ENCODE data around the gene FBXL17.

The FBXL17 gene

DNA sequence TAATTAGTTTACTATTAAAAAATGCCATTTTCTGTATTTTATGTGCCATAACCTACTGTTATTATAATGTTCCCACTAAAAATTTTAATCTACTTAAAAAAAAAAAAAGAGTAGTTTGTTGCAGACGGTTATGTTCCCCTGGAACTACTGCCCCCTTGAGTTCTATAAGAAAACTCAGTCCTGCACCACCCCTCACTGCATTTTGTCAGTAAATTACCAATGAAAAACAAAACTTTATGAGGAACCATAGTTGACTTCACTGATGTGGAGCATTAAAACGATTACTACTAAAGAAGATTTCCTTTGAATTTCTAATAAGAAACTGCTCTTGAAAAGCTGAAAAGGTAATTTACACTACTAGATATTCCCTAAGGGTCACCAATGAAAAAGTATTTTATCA lies 288.7 kb downstream of the FBXL17 start:
- no peak for DNase-seq (ENCODE audit: low read depth in 2 of 2)

DNA sequence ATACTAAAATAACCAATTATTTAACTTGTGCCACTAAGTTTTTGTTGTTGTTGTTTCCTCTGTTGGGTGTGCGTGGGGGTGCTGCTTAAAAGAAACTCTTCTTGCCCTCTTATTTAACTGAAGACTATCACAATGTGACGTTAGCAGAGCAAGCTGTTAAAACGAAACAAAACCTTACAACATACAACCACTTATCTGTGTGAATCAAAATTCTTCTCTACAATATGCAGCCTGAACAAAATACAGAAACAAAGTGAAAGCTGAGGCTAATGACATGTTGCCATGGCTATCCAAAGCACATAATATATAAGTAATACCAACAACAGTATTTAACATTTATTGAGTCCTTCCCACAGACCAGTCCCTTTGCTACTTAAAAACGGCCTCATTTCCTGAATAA lies 291.0 kb downstream of the FBXL17 start:
- no peak for DNase-seq (ENCODE audit: low read depth in 2 of 2)

DNA sequence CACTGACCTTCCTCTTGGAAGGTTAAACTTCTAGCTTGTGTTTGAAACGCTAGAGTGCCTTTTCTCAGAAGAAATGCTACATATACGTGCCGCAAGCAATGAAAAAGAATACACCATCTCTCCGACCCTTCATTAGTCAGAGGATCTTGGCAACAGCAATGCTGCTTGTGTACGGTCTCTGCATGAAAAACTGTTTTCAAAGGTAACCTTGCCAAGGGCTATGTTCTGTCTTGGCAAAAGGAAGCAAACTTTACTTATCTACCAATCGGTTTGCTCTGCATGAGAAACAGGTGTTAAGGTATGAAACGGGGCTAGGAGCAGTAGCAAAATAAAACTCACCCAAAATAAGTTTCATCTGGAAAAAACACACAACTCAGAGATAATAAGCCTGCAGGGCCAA lies 297.8 kb downstream of the FBXL17 start:
- DNase-seq (ENCODE audit: low read depth in 2 of 2): no peak

DNA sequence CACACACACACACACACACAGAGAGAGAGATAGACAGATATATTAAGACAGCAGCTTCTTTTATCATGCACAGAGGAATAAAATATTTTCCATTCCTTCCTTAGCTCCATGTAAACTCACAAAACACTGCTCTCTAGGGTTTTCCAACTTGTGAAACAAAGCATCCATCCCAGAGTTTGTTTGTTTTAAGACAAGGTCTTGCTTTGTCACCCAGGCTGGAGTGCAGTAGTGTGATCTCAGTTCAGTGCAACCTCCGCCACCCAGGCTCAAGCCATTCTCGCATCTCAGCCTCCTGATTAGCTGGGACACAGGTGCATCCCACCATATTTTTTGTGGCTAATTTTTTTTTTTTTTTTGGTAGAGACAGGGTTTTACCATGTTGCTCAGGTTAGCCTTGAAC lies 298.7 kb downstream of the FBXL17 start:
- no peak for DNase-seq (ENCODE audit: low read depth in 2 of 2)

DNA sequence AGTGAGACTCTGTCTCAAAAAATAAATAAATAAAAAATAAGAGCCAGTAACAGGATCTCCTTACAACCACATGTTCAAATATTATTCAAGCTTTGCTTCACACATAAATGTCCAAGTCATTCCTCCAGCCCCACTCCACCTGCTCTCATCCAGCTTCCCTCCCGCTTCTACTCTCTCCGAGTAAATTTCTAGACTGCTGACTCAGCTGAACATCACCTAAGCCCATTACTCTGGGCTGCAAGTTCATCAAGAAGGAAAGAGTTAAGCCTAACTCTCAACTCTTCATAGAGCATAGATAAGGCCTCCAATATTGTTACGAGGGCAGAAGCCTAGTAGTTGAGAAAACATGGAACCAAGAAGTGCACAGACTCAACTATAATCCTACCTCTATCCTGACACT lies 300.2 kb downstream of the FBXL17 start:
- DNase-seq (ENCODE audit: low read depth in 2 of 2): no peak

DNA sequence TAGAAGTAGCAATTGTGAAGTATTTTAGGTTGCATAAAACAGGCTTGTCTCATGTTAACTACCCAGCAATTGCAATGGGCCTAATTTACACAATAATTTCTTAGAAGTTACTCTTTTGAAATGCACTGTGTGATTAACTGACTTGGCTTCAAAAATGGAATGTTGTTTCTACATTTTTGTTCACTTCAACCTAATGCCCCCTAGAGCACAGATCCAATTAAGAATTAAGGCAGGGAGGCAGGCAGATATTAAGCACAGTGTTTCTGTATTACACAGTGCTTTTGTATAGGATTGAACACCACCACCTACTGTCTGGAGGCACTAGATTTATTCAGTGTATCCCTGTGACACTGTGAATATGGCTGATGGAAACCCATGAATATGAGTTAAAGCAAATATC lies 302.1 kb downstream of the FBXL17 start:
- DNase-seq (ENCODE audit: low read depth in 2 of 2): no peak

DNA sequence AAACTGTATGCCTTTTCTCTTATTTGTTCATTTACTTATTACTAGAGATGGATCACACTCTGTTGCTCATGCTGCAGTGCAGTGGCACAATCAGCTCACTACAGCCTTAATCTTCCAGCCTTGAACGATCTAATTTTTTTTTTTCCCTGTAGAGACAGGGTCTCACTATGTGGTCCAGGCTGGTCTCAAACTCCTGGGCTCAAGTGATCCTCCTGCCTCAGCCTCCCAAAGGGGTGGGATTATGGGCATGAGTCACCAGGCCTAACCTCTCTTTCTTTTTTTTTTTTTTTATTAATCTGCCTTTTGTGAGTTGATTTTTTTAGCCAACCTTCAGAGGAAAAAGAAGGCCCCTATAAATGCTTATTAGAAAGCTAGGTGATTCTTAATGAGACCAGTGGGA lies 303.0 kb downstream of the FBXL17 start:
- no peak for DNase-seq (ENCODE audit: low read depth in 2 of 2)

DNA sequence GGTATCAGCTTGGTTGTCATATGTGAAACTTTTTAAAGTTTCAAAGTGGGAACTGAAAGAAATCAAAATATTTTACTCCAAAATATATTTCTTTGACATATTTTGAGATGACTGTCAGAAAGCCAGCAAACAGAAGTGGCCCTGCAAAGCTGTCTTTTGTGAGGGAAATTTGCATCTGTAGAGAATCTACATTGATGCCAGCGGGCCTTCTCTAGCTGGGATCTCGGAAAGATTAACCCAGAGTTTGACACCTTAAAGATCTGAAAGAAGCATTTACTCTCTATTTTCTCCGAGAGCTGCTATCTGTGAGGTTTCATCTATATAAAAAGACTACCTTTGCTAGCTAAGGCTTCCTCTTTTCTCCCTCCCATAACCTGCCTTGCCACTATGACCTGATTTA lies 303.6 kb downstream of the FBXL17 start:
- no peak for DNase-seq (ENCODE audit: low read depth in 2 of 2)

DNA sequence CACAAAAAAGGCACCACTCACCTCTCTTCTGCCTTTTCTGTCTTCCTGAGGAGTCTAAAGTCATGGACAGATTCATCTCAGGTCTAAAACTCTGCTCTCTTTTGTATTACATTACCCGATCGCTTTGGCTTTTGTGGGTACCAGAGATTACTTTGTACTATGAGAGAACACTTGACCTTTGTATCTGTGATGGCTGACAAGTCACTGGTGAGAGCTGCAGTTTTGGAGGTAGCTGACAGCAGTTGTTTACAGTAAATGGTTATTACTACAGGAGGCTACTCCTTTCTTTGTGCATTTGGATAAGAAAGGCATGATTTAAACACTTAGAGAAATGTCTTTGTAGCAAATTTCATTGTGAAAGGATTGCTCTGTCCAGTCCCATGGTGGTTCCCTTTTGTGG lies 307.3 kb downstream of the FBXL17 start:
- no peak for DNase-seq (ENCODE audit: low read depth in 2 of 2)

DNA sequence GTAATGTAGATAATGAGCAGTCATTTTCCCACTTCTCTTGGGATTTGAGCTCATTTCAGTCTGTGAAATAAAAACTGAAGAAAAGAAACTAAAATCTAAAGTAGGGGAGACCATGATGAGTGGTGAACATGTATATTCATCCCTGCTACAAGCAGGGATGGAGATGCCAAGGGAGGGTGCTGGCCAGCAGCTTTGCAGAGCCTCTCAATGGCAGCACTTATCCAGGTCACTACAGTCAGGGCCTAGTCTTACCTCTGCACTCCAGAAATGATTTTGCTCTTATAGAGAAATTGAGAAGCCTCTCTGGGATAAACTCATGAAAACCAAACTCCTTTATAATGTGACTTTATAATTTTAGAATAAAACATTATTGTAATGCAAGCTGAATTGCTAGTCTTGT lies 317.6 kb downstream of the FBXL17 start:
- DNase-seq (ENCODE audit: low read depth in 2 of 2): no peak

DNA sequence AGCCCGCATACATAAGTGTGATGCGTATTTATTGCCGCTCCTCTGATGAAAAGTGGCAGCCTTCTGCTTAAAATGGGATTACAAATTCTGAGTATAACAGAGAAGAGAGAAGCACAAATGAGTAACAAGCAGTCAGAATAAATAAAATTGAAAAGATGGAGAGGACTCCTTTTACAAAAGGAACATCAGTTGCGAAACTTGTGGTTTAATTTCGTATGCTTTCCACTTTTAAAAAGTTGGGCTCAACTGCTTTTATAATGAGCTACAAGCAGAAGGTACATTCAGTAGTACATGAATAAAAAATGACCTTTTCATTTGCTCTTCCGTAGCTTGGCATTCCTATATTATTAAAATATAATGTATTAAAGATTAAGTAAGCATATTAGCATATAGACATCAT lies 320.0 kb downstream of the FBXL17 start:
- DNase-seq (ENCODE audit: low read depth in 2 of 2): no peak

DNA sequence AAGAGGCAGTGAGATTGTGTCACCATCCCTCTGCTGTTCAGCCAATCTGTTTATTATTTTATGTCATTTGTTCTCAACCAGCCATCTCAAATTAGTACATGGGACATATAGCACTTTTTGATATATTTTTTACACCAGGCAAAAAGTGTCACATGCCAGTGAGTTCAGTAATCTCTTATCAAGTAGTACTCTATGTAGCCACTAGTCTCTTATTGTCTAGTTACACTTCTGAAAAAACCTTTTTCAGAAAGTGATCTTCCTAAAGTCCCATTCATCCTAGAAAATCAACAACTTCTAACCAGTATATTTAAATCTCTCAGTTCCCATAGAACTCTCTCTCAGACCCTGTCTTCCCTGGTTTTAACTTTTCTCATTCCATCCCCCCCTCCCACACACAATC lies 321.6 kb downstream of the FBXL17 start:
- no peak for DNase-seq (ENCODE audit: low read depth in 2 of 2)

DNA sequence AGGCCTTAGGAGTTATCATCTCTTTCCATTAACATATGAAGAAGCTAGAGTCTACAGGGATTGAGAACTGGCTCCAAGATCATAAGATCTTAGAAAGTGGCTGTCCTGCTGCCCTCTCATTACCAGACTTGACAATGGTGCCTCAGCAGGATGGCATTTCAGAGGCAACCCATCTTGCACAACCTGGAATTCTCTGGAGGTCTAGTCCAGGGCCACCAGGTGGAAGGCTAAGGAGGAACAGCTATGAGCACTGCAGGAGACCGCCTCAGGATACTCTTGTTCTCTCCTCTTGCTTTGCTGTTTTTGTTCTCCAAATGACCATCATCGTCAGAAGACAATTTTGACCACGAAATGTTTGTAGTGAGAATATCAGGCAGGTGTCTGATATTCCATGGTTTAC lies 322.6 kb downstream of the FBXL17 start:
- no peak for DNase-seq (ENCODE audit: low read depth in 2 of 2)

DNA sequence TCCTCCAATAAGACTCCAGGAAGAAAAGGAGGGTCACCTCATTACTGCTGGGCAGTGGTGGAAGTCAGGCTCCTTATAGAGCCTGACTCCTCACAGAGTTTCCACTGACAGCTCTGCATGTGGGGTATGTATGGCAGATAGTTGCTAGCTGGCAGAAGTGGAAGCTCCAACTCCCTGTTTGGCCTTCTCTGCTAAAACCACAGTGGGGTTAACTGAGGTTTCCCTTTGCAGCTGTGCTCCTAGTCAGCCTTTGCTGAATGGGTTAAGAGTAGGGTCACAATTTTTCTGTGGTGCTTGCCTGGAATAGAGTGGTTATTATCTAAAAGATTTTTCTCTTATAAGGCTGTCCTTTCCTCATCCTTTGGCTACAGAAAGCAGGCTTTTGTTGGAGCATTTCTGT lies 327.5 kb downstream of the FBXL17 start:
- DNase-seq (ENCODE audit: low read depth in 2 of 2): no peak

DNA sequence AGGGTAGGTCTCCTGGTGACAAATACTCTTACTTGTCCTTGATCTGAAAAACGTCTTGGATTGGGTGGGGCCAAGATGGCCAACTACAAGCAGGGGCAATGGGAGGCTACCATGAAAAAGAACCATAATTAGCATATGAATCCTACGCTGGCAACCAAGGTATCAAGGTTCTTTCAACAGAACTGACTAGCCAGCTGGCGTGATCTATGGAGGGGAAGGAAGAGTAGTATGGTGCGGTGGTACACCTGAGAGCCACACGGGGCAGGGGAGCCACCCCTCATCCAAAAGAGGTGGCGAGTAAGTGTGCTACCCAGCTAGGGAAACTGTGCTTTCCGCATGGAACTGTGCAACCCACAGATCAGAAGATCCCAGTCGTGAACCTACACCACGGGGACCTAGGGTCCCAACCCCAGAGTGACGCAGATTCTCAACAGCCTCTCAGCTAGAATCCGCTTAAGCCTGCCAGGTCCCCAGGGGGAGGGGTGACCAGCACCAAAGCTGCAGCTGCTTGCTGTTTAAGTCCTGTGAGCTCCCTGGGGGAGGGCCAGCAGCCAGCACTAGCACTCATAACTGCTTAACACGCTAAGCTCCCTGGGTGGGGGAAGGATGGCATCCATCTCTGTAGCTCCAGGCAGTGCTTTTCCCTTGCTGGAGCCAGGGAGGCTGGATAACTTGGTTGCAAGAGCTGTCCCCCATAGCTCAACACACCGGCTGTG lies 334.8 kb downstream of the FBXL17 start:
- DNase-seq (ENCODE audit: low read depth in 2 of 2): no peak

DNA sequence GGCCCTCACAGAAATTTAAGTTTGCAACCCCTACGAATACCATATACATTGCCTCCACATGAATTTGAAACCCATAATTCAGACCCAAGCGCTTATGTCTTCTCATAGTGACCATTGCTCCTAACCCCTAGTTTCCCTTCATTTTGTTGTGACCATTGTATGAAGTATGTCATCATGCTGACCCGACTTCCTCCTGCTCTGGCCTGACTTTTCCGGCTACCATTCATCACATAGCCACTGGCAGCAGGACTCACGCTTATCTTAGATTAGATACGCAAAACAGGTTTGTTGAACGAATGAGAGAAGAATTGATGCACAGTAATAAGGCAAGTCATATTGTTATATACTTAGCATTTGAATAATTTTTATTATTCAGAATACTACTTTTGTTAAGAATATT lies 345.4 kb downstream of the FBXL17 start:
- DNase-seq (ENCODE audit: low read depth in 2 of 2): no peak

DNA sequence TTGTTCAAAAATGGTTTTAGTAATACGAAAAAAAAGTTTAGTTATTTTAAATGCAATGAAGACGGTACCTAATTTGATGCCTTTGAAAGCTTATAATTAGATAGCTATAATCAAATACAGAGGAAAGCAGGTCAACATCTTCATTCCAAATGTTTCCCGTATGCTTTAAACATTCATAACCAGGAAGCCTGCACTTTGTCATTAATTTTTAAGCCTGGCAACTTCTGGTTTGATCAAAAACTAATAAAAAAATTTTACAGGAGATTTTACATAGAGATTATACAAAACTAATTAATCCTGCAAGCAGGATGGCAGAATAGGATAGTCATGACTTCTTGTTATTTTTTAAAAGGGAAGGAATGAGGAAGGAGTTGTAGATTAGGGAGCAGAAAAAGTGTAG lies 353.0 kb downstream of the FBXL17 start:
- DNase-seq (ENCODE audit: low read depth in 2 of 2): no peak

DNA sequence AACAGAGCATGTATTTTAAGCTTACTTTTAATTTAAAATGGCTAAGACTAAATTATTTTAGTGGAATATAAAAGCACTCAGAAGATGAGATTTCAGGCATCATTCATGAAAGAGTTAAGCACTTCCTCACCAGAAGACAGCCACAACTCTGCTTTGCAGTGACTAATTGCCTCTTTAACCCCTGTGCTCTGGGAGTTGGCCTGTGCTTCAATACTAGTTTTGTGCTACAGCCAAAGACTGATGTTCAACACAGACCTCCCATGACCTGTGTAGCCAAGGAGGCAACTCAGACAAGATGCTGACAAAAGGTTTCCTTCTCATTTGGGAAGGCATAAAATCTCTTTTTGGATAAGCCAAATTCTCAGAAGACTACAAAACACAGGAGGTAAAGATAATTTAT lies 353.5 kb downstream of the FBXL17 start:
- DNase-seq (ENCODE audit: low read depth in 2 of 2): no peak

DNA sequence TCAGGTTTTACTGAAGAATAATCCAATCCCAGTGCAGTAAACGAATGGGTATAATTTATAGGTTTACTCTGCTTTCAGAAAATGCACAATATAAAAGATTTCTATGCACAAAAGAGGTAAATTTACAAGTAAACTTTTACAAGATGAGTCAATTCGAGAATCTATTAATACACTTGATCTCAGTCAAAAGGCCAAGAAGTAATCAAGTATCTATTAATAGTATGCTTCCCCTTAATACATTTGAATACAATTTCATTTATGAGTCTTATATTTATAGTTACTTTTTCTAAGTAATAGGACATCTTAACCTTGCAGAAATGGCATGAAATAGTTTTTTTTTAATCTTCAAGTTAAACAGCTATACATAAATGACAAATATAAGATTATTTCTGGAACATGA lies 355.9 kb downstream of the FBXL17 start:
- DNase-seq (ENCODE audit: low read depth in 2 of 2): no peak

DNA sequence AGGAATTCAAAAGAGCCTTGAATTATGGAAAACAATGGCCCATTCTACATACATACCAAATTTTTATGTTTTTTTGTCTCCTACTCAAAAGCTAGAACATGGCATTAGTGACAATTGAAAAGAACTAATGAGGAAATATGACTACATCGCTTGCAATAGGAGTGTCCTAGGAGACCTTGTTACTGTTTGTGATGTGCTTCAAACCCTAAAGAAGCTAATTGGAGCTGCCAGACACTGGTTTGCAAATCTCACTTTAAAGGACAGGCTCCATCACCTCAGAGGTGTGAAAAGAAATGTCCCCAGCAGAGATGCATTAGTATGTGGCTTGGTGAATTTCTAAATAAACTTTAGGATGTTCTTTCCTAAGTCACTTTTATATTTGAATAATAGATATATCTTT lies 356.9 kb downstream of the FBXL17 start:
- no peak for DNase-seq (ENCODE audit: low read depth in 2 of 2)

DNA sequence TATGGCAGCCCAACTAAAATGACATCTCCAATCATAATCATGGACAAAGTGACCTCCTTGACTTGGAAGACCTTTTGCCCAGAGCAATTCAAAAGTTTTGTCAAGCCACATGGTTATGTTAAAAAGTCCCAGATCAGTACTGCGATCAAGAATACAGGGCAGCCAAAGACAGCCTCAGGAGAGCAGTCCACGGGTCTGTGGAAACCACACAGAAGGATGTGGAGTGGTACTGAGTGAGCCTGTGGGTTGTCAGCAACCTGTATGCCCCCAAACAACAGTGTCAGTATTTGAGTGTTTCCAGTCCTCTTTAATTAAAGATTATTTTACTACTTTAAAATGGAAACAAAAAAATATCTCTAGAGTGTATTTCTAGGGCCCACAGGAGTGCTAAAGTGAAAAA lies 365.8 kb downstream of the FBXL17 start:
- no peak for DNase-seq (ENCODE audit: low read depth in 2 of 2)

DNA sequence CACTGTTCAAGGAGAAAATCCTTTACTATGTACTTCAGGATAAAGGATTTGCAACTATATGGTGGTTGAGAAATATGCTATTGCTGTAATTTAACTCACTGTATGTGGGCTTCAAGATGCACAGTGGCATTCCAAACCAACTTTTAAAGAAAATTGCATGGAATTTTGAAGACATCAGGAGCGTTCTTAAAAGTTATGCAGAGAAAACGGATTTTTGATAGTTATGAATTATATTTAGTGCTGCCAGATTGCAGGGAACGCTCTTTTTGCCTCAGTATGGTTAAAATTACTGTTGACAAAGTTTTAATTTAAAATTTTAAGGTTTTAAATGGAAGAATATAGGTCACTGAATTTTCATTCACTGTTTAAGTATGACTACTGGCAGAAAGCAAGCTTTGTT lies 375.1 kb downstream of the FBXL17 start:
- DNase-seq (ENCODE audit: low read depth in 2 of 2): no peak

DNA sequence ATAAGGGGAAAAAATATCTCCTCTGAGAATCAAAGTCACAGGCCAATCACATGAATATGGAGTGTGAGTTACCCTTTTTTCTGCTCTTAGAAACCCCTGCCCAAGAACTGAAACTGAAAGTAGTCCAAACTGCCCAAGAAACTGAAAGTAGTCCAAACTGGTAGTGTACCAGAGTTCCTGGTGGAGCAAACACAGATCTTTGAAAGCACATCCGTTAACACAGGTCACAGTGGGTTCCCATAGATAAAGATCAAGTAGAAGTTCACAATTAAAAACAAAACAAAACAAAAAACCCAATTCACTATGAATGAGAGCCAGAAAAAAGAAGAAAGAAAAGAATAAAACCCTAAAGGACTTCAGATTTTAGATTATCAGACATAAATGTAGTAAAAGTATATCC lies 378.7 kb downstream of the FBXL17 start:
- no peak for DNase-seq (ENCODE audit: low read depth in 2 of 2)

DNA sequence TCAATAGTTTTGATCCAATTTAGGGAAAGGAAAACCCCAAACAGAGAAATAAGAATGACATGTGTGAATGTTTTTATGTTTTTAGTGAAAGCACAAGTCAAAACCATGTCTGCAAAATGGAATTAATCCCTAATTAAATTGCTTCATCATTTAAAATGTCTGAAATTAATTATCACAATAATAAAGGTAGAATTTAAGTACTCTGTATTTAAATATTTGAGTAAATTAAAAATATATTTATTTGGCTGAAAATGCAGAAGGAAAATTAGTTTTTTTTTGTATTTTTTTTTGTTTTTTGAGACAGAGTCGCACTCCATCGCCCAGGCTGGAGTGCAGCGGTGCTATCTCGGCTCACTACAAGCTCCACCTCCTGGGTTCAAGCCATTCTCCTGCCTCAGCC lies 380.7 kb downstream of the FBXL17 start:
- no peak for DNase-seq (ENCODE audit: low read depth in 2 of 2)

Data from stimulated activated CD8-positive, alpha-beta memory T cell treated with anti-CD3 and anti-CD28 coated beads, Interleukin-15, amount 100 ng/mL, for 48 hours (primary cell).